Fibroblast of skin of right biceps (primary cell): ENCODE results near the gene TEDDM1.
"Not testable (repeated sequence)": the region's sequence is repeated elsewhere in the genome, so short reads cannot be mapped to it uniquely, and the experiment has no call there.

Experiments used
- DNase-seq: peaks from one replicate; pipeline ENCODE4 v3.0.0-alpha.2; 2013

The TEDDM1 gene

GRCh38 chr1:182405578-182405977 is 5.1 kb upstream of the TEDDM1 start:
- DNase-seq, result no peak

GRCh38 chr1:182404781-182405180 is 4.3 kb upstream of the TEDDM1 start:
- DNase-seq, result no peak

DNA sequence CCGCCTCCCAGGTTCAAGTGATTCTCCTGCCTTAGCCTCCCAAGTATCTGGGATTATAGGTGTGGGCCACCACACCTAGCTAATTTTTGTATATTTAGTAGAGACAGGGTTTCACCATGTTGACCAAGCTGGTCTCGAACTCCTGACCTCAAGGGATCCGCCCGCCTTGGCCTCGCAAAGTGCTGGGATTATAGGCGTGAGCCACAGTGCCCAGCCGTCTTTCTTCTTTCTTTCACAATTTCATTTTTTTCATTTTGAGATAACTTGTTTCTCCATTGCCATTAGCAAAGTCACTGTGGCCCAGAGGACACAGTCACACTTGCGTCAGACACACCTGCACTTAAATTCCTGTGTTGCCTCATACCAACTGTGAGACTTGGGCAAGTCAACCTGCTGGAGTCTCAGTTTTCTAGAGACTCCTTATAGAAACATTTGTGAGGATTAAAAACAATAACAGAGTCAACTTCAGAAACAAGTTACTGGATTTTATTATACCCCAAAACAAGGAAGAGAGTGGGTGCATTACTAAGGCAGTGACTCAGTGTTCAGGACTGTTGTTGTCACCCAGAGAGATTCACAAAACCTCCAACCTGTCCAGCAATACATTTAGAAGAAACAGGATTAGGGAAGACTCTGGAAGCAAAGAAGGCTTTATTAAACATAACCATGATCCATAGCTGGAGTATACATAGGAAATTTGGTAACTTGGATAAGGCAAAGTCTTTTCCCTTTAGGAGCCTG is 2.6 kb downstream of the TEDDM1 start:
- no peak for DNase-seq

- DNase-seq, result no peak
These were observed 4.6 kb downstream of the TEDDM1 start for GRCh38 chr1:182395906-182396305.

DNA sequence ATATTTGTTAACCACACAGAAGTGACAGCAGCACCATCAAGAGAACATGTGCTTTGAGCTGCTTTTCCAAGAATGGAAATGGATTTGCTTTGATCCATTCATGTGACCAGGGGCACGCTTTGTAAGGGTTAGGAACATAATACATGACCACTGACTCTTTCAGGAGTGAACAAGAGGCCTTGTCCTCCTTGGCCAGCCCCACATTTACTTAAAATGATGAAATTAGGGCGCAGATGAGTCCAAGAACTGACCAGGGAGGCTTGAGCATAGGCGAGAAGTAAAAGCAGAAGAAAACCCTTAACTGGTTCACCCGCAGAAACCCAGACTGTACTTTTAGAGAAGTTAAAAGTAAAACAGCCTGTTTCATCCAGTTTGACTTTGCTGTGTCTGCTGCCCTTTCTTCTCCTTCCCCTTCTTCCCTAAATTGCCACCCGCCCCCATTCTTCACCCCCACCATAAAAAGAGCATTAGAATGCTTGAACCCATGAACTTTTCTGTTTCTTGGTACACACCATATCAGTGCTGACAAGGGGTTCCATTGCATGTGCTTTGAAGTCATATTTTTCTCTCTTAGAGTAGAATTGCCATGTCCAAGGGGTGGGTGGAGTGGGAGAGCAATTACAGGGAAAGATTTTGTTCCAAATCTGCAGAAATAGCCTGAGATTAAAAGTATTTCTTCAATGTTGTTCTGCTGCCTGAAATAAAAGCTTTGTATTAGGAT is 6.3 kb downstream of the TEDDM1 start:
- no peak for DNase-seq

DNA sequence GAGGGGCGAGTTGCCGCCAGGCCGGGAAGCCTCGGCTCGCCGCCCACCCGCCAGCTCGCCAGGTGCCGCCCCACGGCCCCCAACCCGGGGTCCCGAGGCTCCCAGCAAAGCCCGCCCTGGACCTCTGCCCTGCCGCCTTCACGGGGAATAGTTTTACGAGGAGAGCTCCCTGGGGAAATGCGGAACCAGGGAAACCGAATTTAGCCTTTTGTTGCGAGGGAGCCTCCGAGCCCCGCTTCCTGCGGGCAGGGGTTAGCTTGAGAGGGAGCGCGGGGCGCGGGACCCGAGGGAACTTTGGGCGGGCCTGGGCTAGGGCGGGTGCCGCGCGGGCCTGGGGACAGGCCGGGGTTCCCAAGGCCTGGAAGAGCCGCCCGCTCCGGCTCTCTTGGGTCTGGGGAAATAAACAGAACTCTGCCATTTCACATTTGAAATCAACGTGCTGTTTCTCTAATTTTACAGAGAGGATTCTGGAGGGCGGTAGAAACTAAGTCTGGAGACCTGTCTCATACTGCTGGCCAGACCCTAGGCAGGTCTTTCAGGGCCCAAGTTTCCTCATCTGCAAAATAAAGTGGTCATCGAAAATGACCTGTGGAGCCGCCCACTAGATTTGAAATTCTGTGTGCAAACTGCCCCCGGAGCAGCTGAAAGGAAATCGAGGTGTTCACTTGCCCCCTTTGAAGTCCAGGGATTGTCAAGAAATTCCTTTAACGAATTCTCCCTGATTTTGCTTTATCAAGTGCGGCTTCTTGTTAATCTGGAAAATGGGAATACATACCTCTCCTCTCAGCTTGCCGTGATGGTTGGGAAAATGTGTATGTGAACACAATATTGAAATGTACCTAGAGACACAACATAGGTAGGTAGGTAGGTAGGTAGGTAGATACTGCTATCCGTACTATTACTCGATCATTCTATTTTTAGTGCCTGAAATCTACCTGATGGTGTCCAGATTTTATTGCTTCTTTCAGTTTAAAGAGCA is 8.1 kb downstream of the TEDDM1 start:
- DNase-seq, result peak; percentile 62

DNA sequence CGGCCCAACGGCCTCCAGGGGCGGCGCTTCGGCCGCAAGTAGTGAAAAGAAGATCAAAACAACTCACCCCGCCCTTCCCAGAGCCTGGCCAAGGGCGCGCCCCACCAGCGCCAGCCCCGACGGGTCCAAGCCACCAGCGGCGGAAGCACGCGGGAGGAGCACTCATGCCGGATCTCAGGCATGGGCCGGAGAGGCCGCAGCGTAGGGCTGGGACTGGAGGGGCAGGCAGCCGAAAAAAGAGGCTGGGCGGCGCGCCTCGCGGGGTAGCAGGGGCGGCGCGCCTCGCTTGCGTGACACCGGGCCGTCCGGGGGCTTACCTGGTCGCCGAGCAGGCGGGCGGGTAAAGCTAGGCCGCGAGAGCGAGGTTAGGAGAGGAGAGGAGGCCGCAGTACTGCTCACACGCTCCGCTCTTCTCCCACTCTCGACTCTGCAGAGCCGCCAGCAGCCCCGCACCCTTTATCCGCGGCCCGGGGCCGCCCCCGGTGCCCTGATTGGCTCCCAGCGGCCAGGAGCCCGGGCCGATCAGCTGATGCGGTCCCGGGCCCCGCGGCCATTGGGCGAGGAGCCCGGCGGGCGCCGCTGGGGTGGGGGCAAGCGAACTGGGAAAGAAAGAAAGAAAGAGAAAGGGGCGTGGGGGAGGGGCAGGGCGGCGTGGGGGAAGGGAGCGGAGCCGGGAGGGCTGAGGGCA is 9.0 kb downstream of the TEDDM1 start, which contains the start of gene GLUL:
Gene GLUL, minus strand, starts transcription at position 429 of the 688 bp plus-strand sequence. CDS start 3,053 bp downstream, outside the sequence.
- peak; percentile 95 for DNase-seq

DNA sequence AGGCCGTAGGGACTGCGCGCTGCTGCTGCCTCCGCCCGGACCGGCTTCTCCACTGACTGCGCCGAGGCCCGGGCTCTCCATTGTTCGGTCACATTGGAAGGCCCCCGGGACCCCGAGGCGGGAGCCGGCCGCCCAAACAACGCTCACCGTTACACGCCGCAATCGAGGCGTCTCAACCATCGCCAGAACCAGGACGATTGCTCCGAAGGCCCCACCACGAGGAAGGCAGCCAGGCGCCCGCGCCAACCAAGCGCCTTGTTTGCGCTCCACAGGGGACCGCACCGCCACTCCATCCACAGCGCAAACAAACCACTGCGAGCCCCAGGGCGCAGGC is 9.5 kb downstream of the TEDDM1 start:
- no peak for DNase-seq

DNA sequence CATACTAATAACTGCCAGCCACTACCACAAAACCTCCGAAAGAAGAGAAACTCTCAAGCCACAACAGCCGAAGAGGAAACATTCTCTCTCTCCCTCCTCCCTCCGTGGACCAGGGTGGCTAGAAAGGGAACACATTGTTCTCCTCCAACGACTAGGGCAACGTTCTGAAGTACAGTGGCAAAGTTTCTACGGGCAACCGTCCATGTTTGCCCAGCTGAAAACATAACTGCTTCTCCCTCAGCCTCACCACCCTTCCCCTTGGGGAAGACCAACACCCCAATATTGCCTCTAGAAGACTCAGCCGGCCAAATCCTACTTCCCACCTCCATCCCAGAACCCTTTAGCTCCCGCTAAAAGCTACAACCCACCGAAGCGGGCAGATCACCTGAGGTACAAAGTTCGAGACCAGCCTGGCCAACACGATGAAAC is 10.8 kb downstream of the TEDDM1 start:
- DNase-seq, result no peak

DNA sequence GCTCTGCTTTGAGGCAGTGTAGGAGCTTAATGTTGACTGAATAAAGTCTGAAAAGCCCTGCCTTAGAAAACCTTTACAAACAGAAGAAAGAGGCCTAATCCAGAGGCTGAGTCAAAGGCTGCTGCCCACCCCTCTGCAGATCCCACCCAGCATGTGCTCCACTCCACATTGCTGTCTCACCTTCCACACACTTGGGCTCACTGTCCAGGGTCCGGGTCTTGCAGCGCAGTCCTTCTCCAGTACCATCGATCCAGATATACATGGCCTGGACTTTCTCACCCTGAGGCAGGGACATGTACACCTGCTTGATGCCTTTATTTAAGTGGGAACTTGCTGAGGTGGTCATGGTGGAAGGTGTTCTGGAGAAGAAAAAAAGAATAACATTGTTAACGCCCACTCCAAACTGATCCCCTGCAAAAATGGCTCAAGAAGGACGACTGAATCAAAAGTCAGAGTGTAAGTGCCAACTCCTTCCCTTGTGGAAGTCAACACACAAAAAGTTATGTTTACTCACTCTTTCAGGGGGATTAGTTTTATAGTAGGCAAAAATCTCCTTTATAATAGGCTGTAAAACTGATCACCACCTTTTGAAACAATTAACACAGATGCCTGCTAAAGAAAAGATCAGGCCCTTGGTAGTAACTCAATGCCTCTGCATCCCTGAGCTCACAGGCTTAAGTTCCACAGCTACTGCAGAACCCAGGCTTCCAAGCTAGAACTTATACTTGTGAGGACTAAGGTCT is 11.9 kb downstream of the TEDDM1 start:
- no peak for DNase-seq

GRCh38 chr1:182387566-182387965 is 12.9 kb downstream of the TEDDM1 start:
- no peak for DNase-seq

DNA sequence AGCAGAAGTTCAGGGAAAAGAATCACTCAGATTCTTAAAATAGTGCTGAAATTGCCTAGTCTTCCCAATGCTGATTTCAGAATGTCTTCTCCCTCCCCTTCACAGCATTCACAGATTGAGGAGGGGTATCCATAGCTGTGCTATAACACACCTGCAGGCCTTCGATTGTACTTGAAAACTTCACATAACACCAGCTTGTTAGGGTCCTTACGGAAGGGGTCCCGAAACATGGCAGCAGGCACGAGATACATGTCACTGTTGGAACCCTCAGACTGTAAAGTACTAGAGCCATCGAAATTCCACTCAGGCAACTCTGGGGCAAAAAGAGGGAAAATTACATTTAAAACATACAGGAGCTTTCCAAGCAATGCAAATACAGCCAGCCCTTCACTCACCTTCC is 13.5 kb downstream of the TEDDM1 start:
- no peak for DNase-seq

- no peak for DNase-seq
These were observed 14.3 kb downstream of the TEDDM1 start for GRCh38 chr1:182385885-182386853.

GRCh38 chr1:182384387-182384960 is 16.0 kb downstream of the TEDDM1 start:
- DNase-seq, result no peak

GRCh38 chr1:182383934-182384333 is 16.5 kb downstream of the TEDDM1 start:
- no peak for DNase-seq

DNA sequence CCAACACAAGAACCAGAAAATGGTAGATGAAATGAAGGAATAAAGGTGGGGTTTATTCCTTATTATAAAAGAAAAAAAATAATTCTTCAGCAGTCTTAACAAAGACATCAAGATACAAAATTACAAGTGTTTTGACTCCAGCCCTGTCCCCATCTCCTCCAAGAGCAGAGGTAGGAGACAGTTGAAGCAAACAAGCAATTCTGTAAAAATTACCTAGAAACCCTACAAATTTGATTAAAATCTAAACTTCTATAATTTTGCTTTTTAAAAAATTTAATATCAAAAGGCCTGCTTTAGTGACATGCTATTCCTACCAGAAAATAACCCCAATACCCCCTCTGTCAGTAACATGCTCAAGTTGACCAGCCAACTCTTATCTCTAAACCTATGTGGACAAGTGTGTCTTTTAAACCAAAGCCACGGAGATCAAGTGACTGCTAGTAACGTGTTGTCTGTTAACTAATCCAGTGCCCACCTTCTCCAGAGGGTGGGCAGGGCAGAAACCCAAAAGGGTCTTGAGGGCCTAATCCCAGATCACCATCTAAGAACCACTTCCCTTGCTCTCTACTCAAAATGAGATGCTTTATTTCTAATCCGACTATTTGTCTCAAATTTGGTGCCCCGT is 17.3 kb downstream of the TEDDM1 start:
- DNase-seq, result no peak

- DNase-seq, result no peak
These were observed 18.3 kb downstream of the TEDDM1 start for GRCh38 chr1:182381962-182382819.

- no peak for DNase-seq
These were observed 20.3 kb downstream of the TEDDM1 start for GRCh38 chr1:182380199-182380598.

- DNase-seq, result not testable (repeated sequence)
These were observed 20.7 kb downstream of the TEDDM1 start for GRCh38 chr1:182379781-182380180.
